Endothelial cell of umbilical vein (primary cell): ENCODE data around the gene GSG1L. TPM values are rescaled to one million over a fixed set of nuclear protein-coding genes. Genes with fewer than 3 reads are reported as not detected.

Experiments
- BruUV-seq: library from RNA; stranded (reverse); fragments of 400-500 nt; replicated peaks from 2 replicates; lab custom pipeline; 2021; lab: Mats Ljungman, UMichigan
- CTCF ChIA-PET: fragments of 300-600, 350-600 bp; sonication (Branson Sonifier 250); formaldehyde crosslinking; loops from one replicate; lab custom pipeline; 2021; ENCODE audit warnings: antibody characterized with exemption, inconsistent platforms; lab: Charles Lee
- POLR2A ChIA-PET: fragments of 300-600, 350-600 bp; sonication (Branson Sonifier 250); formaldehyde crosslinking; loops from one replicate; lab custom pipeline; 2021; ENCODE audit warnings: antibody characterized with exemption, inconsistent platforms; lab: Charles Lee
- DNase-seq: peaks from one replicate; pipeline ENCODE4 v3.0.0-alpha.2; 2011; ENCODE audit warnings: low read depth, low spot score
- FAIRE-seq: peaks from 2 replicates; lab custom pipeline; 2011; peaks lifted over from hg19 to GRCh38; lab: Jason Lieb, UNC
- H2AFZ ChIP-seq: 2 replicates; pipeline ENCODE4 v1.6.0; 2012; ENCODE audit warnings: low read depth, low read length, control low read depth, inconsistent platforms
- H3K27ac ChIP-seq: 2 replicates; pipeline ENCODE4 v1.5.1; 2011; ENCODE audit warnings: low read depth, mild to moderate bottlenecking, control low read depth, low read length, moderate library complexity; ENCODE audit not compliant: insufficient read depth
- H3K27me3 ChIP-seq, 2 experiments: 2 replicates each; pipeline versions ENCODE4 v1.6.0 to v1.6.1; 2011; ENCODE audit warnings: low read length in 2 of 2, mixed read lengths in 1 of 2; ENCODE audit not compliant: control insufficient read depth in 2 of 2, insufficient read depth in 2 of 2
- H3K36me3 ChIP-seq, 2 experiments: 2 replicates in 1 of 2; 3 replicates in 1 of 2; pipeline ENCODE4 v1.5.1; 2011; ENCODE audit warnings: low read length in 2 of 2, mild to moderate bottlenecking in 1 of 2, moderate library complexity in 1 of 2; ENCODE audit not compliant: control insufficient read depth in 2 of 2, insufficient read depth in 2 of 2; ENCODE audit errors: extremely low read depth in 1 of 2
- H3K4me1 ChIP-seq: 3 replicates; pipeline ENCODE4 v1.5.1; 2011; ENCODE audit warnings: mild to moderate bottlenecking, low read length; ENCODE audit not compliant: control insufficient read depth, insufficient read depth; ENCODE audit errors: extremely low read depth
- H3K4me2 ChIP-seq: 2 replicates; pipeline ENCODE4 v1.6.1; 2011; ENCODE audit warnings: low read length, control low read depth, mixed read lengths; ENCODE audit not compliant: insufficient read depth
- H3K4me3 ChIP-seq, 3 experiments: fragments of 200-600 bp in 1 of 3; sonication (generic), shearing (Covaris generic) in 1 of 3; replicated peaks in 1 of 3; 2 replicates each; pipeline ENCODE4 v1.5.1; 2011 to 2016; ENCODE audit warnings: control low read depth in 3 of 3, low read length in 3 of 3, mild to moderate bottlenecking in 2 of 3, inconsistent platforms in 1 of 3, low read depth in 1 of 3, moderate library complexity in 1 of 3; ENCODE audit not compliant: insufficient read depth in 1 of 3
- H3K79me2 ChIP-seq: 2 replicates; pipeline ENCODE4 v1.6.0; 2012; ENCODE audit warnings: low read length, inconsistent platforms; ENCODE audit not compliant: control insufficient read depth, insufficient read depth
- H3K9ac ChIP-seq: replicated peaks from 2 replicates; pipeline ENCODE3; 2011; ENCODE audit warnings: low read length, control low read depth; ENCODE audit not compliant: insufficient read depth; ENCODE audit errors: extremely low read depth
- H3K9me1 ChIP-seq: replicated peaks from 3 replicates; pipeline ENCODE4 v1.6.0; 2011; ENCODE audit warnings: mild to moderate bottlenecking, low read length; ENCODE audit not compliant: control insufficient read depth, insufficient read depth; ENCODE audit errors: extremely low read depth
- H3K9me3 ChIP-seq: replicated peaks from 2 replicates; pipeline ENCODE4 v1.5.1; 2012; ENCODE audit warnings: low read length, inconsistent platforms; ENCODE audit not compliant: control insufficient read depth, insufficient read depth
- H4K20me1 ChIP-seq: replicated peaks from 2 replicates; pipeline ENCODE3; 2011; ENCODE audit warnings: mild to moderate bottlenecking, low read length; ENCODE audit not compliant: control insufficient read depth, insufficient read depth; ENCODE audit errors: extremely low read depth
- CTCF ChIP-seq, 2 donors: IDR thresholded peaks; 1 replicate in 1 of 2; 2 replicates in 1 of 2; pipeline ENCODE4 v1.5.1; 2011; ENCODE audit warnings: low read length in 2 of 2, mild to moderate bottlenecking in 2 of 2, moderate library complexity in 2 of 2, control low read depth in 1 of 2, inconsistent platforms in 1 of 2, low read depth in 1 of 2; ENCODE audit not compliant: insufficient read depth in 1 of 2; ENCODE audit errors: extremely low read depth in 1 of 2
- dilution Hi-C: fragments of 300-500 bp; cut with MboI; formaldehyde crosslinking; loops from one replicate; pipeline ENCODE4 v1.15.0; 2019; ENCODE audit warnings: low sequenced_read_pairs; ENCODE audit not compliant: extremely low pct_ligation_motif_present
- intact Hi-C: fragments of 100-400 bp; cut with micrococcal nuclease; formaldehyde crosslinking; loops from one replicate; pipeline ENCODE4 v1.10.0; 2022
- polyA plus RNA-seq, 4 experiments: library from polyadenylated mRNA; depleted of rRNA in 3 of 4; stranded (reverse) in 3 of 4; unstranded in 1 of 4; fragments of >200 nt; gene quantifications; 2 replicates each; pipeline versions ENCODE4 v1.2.1 to v1.2.3, GENCODE V29; 2011 to 2012; ENCODE audit warnings: missing spikeins in 1 of 4
- total RNA-seq: library from RNA; stranded (reverse); gene quantifications from 2 replicates; pipeline ENCODE4 v1.2.3, GENCODE V29; 2021
- TF ChIP-seq, protein P1 (sequence below): IDR thresholded peaks from 2 replicates; pipeline ENCODE4 v1.6.1; 2011; ENCODE audit not compliant: insufficient read depth, insufficient read length

The GSG1L gene
- total and polyA plus RNA-seq, 2 donors (not counting 3 experiments of a cell fraction or from before 2014, with no cell fraction given), result 0.06 TPM; not detected in 1

DNA sequence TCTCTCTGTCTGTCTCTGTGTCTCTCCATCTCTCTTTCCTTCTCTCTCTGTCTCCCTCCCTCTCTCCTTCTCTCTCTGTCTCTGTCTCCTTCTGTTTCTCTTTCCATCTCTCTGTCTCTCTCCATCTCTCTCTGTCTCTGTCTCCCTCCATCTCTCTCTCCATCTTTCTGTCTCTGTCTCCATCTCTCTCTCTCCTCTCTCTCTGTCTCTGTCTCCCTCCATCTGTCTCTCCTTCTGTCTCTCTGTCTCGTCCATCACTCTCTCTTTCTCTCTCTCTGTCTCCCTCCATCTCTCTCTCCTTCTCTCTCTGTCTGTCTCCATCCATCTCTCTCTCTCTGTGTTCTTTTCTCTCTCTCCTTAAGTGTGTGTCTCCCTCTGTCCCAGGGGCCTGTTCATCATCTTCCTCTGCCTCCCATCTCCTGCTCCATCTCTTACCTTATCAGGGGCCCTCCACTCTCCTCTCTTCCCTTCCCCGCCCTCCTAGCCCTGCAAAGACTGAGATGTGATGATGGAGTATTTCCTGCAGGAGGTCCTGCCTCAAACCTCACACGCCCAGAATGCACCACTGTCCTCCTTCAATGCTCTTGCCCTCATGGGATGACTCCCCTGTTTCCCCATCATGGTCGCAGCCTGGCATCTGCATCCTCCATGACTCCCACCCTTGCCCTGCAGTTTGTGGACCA lies 193.3 kb downstream of the GSG1L start:
- Histone ChIP-seq H4K20me1 (no peaks in the 10 kb centered on the region), H3K9me1 (no peaks in the 10 kb centered on the region)
- POLR2A ChIA-PET, result no interaction called here

More for the DNA sequence above, 193.3 kb downstream of the GSG1L start:
- Histone ChIP-seq H3K4me2 (no peak overlapping the region), H3K9ac (no peak overlapping the region), H3K4me1 (no peaks in the 10 kb centered on the region), H3K27ac (no peak overlapping the region), H3K36me3 (no peaks in the 10 kb centered on the region), H2AFZ (no peak overlapping the region), H3K4me3 (no peak overlapping the region), H3K27me3 (no peaks in the 10 kb centered on the region), H3K79me2 (no peaks in the 10 kb centered on the region), H3K9me3 (no peaks in the 10 kb centered on the region)
- dilution Hi-C loops (no loop called here), intact Hi-C loops (no loop called here)
- CTCF ChIA-PET, result no interaction called here
- TF ChIP-seq, protein P1, sequence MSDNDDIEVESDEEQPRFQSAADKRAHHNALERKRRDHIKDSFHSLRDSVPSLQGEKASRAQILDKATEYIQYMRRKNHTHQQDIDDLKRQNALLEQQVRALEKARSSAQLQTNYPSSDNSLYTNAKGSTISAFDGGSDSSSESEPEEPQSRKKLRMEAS, result no peak
- TF ChIP-seq CTCF (IDR thresholded peaks at IDR 0.05; ENCODE audit: extremely low read depth in 1 of 2, insufficient read depth in 1 of 2, low read depth in 1 of 2, low read length in 2 of 2), result no peak
- no TSS peak for BruUV-seq
- FAIRE-seq (no peak), DNase-seq (no peak)
